H1 (cell line): ENCODE results near the gene DCPS. TPM values are rescaled to one million over a fixed set of nuclear protein-coding genes. Genes with fewer than 3 reads are reported as not detected.
A peak's percentile ranks its signal among the peaks of the same experiment; 100 is the strongest.

Experiments
- SIN3A ChIP-seq, 2 experiments: IDR thresholded peaks in 1 of 2; conservative IDR thresholded peaks in 1 of 2; 2 replicates each; pipeline ENCODE4 v1.6.1; 2011 to 2012; ENCODE audit warnings: low read length in 2 of 2, improper control_type of control experiment in 1 of 2, low read depth in 1 of 2, mild to moderate bottlenecking in 1 of 2
- SIRT6 ChIP-seq: IDR thresholded peaks from one replicate; pipeline ENCODE4 v1.7.1; 2012; ENCODE audit warnings: low read length, inconsistent platforms
- SP2 ChIP-seq: IDR thresholded peaks from 2 replicates; pipeline ENCODE4 v1.6.1; 2012; ENCODE audit warnings: mild to moderate bottlenecking, low read length, inconsistent platforms
- SRF ChIP-seq: IDR thresholded peaks from 2 replicates; pipeline ENCODE4 v1.6.1; 2011; ENCODE audit warnings: mild to moderate bottlenecking, low read depth, low read length, moderate library complexity
- polyA plus RNA-seq, 7 experiments: library from polyadenylated mRNA; depleted of rRNA in 3 of 7; stranded (reverse) in 5 of 7; unstranded in 2 of 7; fragments of >200 nt in 5 of 7; fragments of 200-250 nt in 2 of 7; gene quantifications; 1 replicate in 5 of 7; 2 replicates in 1 of 7; 4 replicates in 1 of 7; pipeline versions ENCODE4 v1.2.1 to v1.2.3, GENCODE V29; 2011 to 2013; ENCODE audit warnings: missing spikeins in 2 of 7, mixed read lengths in 2 of 7
- total RNA-seq: library from RNA; stranded (reverse); fragmentation: NEBNext Ultra II Directional; extraction: Animal tissue kit (Norgen Biotek cat#: 25700); gene quantifications from 2 replicates; pipeline ENCODE4 v1.2.1, GENCODE V29; 2021
- TF ChIP-seq, protein P1 (sequence below): fragments of 300-600 bp; sonication (generic); IDR thresholded peaks from 2 replicates; pipeline ENCODE4 v1.7.1; 2012; ENCODE audit warnings: low read length, moderate library complexity, mild to moderate bottlenecking, inconsistent platforms; ENCODE audit not compliant: insufficient replicate concordance
- TF ChIP-seq, protein P2 (sequence below): IDR thresholded peaks from 2 replicates; pipeline ENCODE4 v1.6.1; 2011; ENCODE audit warnings: low read length, improper control_type of control experiment
- TF ChIP-seq, protein P3 (sequence below): IDR thresholded peaks from 2 replicates; pipeline ENCODE4 v1.6.1; 2011; ENCODE audit warnings: low read depth, mild to moderate bottlenecking, low read length; ENCODE audit not compliant: insufficient read depth

The DCPS gene
- total and polyA plus RNA-seq, 2 of the 8 experiments (the other 6 are each of a cell fraction or from before 2014, with no cell fraction given), result 24.6 to 55.2 TPM

DNA sequence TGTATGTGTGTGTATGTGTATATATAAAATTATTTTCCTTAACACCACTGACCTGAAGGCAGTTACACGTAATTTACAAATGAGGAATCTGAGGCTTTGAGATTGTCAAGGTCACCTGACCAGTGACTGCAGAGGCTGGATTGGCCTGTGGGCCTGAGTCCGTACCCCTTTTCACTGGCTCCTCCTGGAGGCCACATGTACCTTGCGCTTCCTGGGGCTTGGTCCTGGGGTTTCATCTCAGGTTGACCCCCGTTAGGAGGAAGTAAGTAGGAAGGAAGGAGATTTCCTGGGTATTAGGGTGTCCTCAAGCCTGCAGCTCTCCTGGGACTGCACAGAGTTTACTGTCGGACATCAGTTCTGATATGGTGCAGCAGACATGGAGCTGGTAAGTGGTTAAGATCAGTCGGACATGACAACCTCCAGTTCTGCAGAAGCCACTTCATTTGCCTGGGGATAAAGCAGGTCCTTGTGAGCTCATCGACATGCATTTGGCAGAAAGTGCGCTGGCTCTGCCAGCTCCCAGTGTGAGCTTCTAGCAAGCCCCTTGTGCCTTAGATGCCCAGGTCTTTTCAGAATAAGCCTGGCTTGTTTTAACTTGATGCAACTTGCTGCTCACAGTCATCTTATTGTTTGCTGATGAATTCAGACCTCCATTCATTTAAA lies 88.2 kb downstream of the DCPS start (continued):
- TF ChIP-seq, protein P1, sequence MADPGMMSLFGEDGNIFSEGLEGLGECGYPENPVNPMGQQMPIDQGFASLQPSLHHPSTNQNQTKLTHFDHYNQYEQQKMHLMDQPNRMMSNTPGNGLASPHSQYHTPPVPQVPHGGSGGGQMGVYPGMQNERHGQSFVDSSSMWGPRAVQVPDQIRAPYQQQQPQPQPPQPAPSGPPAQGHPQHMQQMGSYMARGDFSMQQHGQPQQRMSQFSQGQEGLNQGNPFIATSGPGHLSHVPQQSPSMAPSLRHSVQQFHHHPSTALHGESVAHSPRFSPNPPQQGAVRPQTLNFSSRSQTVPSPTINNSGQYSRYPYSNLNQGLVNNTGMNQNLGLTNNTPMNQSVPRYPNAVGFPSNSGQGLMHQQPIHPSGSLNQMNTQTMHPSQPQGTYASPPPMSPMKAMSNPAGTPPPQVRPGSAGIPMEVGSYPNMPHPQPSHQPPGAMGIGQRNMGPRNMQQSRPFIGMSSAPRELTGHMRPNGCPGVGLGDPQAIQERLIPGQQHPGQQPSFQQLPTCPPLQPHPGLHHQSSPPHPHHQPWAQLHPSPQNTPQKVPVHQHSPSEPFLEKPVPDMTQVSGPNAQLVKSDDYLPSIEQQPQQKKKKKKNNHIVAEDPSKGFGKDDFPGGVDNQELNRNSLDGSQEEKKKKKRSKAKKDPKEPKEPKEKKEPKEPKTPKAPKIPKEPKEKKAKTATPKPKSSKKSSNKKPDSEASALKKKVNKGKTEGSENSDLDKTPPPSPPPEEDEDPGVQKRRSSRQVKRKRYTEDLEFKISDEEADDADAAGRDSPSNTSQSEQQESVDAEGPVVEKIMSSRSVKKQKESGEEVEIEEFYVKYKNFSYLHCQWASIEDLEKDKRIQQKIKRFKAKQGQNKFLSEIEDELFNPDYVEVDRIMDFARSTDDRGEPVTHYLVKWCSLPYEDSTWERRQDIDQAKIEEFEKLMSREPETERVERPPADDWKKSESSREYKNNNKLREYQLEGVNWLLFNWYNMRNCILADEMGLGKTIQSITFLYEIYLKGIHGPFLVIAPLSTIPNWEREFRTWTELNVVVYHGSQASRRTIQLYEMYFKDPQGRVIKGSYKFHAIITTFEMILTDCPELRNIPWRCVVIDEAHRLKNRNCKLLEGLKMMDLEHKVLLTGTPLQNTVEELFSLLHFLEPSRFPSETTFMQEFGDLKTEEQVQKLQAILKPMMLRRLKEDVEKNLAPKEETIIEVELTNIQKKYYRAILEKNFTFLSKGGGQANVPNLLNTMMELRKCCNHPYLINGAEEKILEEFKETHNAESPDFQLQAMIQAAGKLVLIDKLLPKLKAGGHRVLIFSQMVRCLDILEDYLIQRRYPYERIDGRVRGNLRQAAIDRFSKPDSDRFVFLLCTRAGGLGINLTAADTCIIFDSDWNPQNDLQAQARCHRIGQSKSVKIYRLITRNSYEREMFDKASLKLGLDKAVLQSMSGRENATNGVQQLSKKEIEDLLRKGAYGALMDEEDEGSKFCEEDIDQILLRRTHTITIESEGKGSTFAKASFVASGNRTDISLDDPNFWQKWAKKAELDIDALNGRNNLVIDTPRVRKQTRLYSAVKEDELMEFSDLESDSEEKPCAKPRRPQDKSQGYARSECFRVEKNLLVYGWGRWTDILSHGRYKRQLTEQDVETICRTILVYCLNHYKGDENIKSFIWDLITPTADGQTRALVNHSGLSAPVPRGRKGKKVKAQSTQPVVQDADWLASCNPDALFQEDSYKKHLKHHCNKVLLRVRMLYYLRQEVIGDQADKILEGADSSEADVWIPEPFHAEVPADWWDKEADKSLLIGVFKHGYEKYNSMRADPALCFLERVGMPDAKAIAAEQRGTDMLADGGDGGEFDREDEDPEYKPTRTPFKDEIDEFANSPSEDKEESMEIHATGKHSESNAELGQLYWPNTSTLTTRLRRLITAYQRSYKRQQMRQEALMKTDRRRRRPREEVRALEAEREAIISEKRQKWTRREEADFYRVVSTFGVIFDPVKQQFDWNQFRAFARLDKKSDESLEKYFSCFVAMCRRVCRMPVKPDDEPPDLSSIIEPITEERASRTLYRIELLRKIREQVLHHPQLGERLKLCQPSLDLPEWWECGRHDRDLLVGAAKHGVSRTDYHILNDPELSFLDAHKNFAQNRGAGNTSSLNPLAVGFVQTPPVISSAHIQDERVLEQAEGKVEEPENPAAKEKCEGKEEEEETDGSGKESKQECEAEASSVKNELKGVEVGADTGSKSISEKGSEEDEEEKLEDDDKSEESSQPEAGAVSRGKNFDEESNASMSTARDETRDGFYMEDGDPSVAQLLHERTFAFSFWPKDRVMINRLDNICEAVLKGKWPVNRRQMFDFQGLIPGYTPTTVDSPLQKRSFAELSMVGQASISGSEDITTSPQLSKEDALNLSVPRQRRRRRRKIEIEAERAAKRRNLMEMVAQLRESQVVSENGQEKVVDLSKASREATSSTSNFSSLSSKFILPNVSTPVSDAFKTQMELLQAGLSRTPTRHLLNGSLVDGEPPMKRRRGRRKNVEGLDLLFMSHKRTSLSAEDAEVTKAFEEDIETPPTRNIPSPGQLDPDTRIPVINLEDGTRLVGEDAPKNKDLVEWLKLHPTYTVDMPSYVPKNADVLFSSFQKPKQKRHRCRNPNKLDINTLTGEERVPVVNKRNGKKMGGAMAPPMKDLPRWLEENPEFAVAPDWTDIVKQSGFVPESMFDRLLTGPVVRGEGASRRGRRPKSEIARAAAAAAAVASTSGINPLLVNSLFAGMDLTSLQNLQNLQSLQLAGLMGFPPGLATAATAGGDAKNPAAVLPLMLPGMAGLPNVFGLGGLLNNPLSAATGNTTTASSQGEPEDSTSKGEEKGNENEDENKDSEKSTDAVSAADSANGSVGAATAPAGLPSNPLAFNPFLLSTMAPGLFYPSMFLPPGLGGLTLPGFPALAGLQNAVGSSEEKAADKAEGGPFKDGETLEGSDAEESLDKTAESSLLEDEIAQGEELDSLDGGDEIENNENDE, result no peak
- TF ChIP-seq, protein P2, sequence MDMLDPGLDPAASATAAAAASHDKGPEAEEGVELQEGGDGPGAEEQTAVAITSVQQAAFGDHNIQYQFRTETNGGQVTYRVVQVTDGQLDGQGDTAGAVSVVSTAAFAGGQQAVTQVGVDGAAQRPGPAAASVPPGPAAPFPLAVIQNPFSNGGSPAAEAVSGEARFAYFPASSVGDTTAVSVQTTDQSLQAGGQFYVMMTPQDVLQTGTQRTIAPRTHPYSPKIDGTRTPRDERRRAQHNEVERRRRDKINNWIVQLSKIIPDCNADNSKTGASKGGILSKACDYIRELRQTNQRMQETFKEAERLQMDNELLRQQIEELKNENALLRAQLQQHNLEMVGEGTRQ, result peak; percentile 51
- TF ChIP-seq, protein P3, sequence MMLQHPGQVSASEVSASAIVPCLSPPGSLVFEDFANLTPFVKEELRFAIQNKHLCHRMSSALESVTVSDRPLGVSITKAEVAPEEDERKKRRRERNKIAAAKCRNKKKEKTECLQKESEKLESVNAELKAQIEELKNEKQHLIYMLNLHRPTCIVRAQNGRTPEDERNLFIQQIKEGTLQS, result 0 out of 2 replicates have a peak, but pooled peaks have one; percentile 32
- TF ChIP-seq SIRT6, result no peak
- TF ChIP-seq SIN3A (conservative IDR thresholded peaks at IDR 0.05 in 1 of 2, IDR thresholded peaks at IDR 0.05 in 1 of 2; ENCODE audit: low read depth in 1 of 2, low read length in 2 of 2), result no peak; a peak in 1 of 4 replicates
- no peak for TF ChIP-seq SRF
- no peak for TF ChIP-seq SP2
